Measurements from ENCODE around the gene THEM5. TPM values are rescaled to one million over a fixed set of nuclear protein-coding genes. Genes with fewer than 3 reads are reported as not detected.
"Not testable (repeated sequence)": the region's sequence is repeated elsewhere in the genome, so short reads cannot be mapped to it uniquely, and the experiment has no call there.

Gene THEM5
- total RNA-seq, 1 experiment from 2014 or later, result 0.75 TPM

DNA sequence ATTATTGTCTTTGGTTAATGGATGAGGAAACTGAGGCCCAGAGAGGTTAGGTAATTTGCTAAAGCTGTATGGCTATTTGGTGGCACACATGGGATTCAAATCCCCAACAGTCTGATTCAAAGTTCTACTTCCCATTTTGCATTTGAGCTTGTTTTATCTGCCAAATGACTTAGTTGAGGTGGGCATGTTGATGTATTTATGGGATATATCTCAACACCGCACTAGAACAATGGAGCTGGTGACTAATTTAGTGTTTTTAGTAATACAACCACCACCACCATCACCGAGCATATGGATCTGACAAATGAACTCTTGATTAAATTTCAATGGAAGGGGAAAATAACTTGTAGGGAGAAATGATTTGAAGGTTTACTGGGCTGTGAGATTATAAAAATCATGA, 29.0 kb upstream of the THEM5 start:
- Histone ChIP-seq H3K27me3 (no peaks in the 10 kb centered on the region), H3K4me1 (no peaks in the 10 kb centered on the region), H3K4me3 (no peak overlapping the region), H3K9me3 (replicated peaks) (no peaks in the 10 kb centered on the region), H3K27ac (no peak overlapping the region), H3K36me3 (peaks cover under 1% of the 10 kb centered on the region; the same call in 1 of the 2 replicates)
- DNase-seq, result no peak

DNA sequence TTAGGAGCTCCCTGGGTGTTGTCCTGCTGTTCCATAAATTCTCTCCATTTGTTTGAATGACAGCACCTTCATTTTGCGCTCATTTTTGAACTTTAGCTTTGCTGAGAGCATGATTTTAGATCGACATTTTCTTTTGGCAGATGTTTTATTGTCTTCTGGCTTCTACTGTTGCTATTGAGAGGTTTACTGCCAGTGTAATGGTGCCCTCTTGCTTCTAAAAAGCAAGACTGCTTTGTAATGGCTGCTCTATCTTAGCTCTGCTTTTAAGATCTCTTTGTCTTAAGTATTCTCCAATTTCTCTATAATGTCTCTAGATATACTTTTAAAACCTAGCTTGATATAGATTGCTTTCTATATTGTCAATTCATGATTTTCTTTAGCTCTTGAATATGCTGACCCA, 28.0 kb upstream of the THEM5 start:
- Histone ChIP-seq H3K27ac (no peak overlapping the region), H3K36me3 (no peaks in the 10 kb centered on the region)
- no peak for DNase-seq

DNA sequence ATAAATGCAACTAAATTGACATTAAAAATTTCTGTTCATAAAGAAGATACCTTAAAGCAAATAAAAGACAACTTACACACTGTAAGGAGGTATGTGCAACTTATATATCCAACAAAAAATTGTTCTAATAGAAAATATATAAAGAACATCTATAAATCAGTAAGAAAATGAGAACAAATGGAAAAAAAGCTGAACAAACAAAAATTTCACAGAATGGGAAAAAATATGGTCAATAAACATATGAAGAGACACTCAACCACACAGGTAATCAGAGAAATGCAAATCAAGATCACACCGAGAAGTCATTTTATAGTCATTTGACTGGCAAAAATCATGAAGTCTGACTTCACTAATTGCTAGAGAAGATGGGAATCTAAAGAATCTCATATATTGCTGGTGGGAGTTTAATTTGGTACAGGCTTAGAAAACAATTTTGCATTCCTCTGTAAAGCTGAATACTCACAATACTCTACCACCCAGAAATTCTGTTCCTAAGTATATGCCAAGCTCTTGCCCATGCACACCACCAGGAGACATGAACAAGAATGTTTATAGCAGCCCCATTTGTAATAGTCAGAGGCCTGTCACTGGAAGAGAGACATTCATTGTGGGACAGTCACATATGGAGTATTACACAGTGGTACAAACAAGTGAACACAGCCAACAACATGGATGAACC, 22.0 kb upstream of the THEM5 start:
- no peak for DNase-seq
- Histone ChIP-seq H3K27ac (no peak overlapping the region), H3K9me3 (replicated peaks) (no peaks in the 10 kb centered on the region), H3K27me3 (no peaks in the 10 kb centered on the region), H3K4me1 (peaks cover 7% of the 10 kb centered on the region), H3K4me3 (no peak overlapping the region), H3K36me3 (no peaks in the 10 kb centered on the region)

More for the DNA sequence above, 28.0 kb upstream of the THEM5 start:
- Histone ChIP-seq H3K27me3 (no peaks in the 10 kb centered on the region), H3K4me3 (no peak overlapping the region), H3K9me3 (replicated peaks) (no peaks in the 10 kb centered on the region), H3K4me1 (no peaks in the 10 kb centered on the region)

DNA sequence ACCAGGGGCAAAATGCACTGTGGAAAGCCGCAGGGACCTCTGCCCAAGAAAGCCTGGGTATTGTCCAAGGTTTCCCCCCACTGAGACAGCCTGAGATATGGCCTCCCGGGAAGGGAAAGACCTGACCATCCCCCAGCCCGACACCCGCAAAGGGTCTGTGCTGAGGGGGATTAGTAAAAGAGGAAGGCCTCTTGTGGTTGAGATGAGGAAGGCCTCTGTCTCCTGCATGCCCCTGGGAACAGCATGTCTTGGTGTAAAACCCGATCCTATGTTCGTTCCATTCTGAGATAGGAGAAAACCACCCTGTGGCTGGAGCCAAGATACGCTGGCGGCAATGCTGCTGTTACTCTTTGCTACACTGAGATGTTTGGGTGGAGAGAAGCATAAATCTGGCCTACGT, 19.3 kb upstream of the THEM5 start:
- H3K27ac ChIP-seq; H3K36me3 ChIP-seq; H3K4me3 ChIP-seq; H3K9me3 ChIP-seq (replicated peaks); DNase-seq; H3K27me3 ChIP-seq: not testable (repeated sequence)
- peaks cover 11% of the 10 kb centered on the region for H3K4me1 ChIP-seq

DNA sequence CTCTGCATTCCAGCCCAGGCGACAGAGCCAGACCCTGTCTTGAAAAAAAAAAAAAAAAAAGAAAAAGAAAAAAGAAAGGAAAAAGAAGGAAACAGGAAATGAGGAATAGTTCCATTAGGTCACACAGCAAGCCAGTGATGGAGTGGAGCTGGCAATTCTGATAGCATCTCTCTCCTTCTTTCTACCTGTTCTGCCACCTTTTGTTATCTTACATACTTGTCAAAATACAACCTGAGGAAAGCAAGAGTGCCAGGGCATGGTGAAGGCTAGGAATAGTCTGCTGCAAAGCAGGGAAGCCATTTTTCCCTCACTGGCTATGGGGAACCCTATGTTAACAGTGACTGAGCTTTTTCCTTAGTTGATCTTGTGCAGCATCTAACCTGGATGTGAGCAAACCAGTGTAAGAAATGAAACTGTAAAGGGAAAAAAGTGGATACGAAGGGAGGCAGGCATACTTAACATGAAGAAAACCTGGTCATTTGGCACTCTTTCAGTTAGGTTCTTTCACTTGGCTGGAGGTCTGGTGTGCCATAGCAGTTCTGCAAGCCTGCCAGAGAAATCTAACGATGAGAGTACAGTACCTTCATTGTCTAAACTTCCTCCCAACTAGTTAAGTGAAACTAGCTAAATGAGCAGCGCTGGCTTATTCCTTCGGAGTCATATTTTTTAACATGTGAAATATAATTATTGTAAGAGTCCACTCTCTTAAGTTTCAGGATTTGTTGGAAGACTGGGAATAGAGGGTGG, 17.9 kb upstream of the THEM5 start:
- H3K9me3 ChIP-seq (replicated peaks), result no peaks in the 10 kb centered on the region
- no peak overlapping the region for H3K4me3 ChIP-seq
- no peaks in the 10 kb centered on the region for H3K27me3 ChIP-seq
- no peaks in the 10 kb centered on the region for H3K36me3 ChIP-seq
- H3K4me1 ChIP-seq, result peaks cover 11% of the 10 kb centered on the region
- no peak overlapping the region for H3K27ac ChIP-seq
- DNase-seq, result no peak

DNA sequence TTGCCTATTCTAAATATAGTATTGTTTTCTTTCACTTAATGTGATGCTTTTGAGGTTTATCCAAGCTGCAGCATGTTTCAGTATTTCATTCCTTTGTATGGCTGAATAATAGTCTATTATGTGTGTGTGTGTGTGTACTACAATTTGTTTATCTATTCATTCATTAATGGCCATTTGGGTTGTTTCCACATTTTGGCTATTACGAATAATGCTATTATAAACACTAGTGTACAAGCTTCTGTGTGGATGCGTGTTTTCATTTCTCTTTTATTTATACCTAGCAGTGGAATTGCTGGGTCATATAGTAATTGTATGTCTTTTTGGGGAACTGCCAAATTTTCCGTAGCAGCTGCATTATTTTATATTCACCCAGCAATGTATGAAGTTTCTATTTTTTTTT, 15.0 kb upstream of the THEM5 start:
- H3K4me1 ChIP-seq, result 0 out of 2 replicates have a peak, but pooled peaks cover 4% of the 10 kb centered on the region
- no peaks in the 10 kb centered on the region for H3K9me3 ChIP-seq (replicated peaks)
- H3K27me3 ChIP-seq, result no peaks in the 10 kb centered on the region
- DNase-seq, result no peak
- no peak overlapping the region for H3K4me3 ChIP-seq
- H3K27ac ChIP-seq, result no peak overlapping the region
- no peaks in the 10 kb centered on the region for H3K36me3 ChIP-seq

DNA sequence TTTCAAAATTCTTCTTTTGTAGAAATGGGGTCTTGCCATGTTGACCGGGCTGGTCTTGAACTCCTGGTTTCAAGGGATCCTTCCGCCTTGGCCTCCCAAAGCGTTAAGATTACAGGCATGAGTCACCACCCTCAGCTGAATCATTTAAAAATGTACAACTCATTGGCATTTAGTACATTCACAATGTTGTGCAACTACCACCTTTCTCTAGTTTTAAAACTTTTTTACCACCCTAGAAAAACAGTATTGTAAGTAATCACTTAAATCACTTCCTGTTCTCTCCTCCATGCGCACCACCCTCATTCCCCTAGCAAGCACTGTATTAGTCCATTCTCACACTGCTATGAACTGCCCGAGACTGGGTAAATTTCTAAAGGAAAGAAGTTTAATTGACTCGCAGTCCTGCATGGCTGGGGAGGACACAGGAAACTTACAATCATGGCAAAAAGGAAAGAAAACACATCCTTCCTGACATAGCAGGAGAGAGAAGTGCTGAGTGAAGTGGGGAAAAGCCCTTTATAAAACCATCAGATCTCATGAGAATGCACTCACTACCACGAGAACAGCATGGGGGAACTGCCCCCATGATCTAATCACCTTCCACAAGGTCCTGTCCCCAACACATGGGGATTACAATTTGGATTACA, 14.4 kb upstream of the THEM5 start:
- Histone ChIP-seq H3K4me3 (no peak overlapping the region), H3K27me3 (no peaks in the 10 kb centered on the region), H3K4me1 (0 out of 2 replicates have a peak, but pooled peaks cover 4% of the 10 kb centered on the region), H3K27ac (no peak overlapping the region), H3K9me3 (replicated peaks) (no peaks in the 10 kb centered on the region), H3K36me3 (no peaks in the 10 kb centered on the region)
- DNase-seq, result no peak

DNA sequence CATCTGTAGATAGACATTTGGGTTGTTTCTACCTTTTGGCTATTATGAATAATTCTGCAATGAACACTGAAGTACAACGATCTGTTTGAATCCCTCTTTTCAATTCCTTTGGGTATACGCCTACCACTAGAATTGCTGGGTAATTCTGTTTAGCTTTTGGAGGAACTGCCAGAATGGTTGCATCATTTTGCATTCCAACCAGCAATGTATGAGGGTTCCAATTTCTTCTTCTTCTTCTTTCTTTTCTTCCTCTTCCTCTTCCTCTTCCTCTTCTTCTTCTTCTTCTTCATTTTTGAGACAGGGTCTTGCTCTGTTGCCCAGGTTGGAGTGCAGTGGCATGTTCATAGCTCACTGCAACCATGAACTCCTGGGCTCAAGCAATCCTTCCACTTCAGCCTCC, 13.8 kb upstream of the THEM5 start:
- Histone ChIP-seq H3K27me3 (no peaks in the 10 kb centered on the region), H3K27ac (no peak overlapping the region), H3K36me3 (no peaks in the 10 kb centered on the region), H3K4me1 (0 out of 2 replicates have a peak, but pooled peaks cover 4% of the 10 kb centered on the region), H3K9me3 (replicated peaks) (no peaks in the 10 kb centered on the region), H3K4me3 (no peak overlapping the region)
- no peak for DNase-seq

DNA sequence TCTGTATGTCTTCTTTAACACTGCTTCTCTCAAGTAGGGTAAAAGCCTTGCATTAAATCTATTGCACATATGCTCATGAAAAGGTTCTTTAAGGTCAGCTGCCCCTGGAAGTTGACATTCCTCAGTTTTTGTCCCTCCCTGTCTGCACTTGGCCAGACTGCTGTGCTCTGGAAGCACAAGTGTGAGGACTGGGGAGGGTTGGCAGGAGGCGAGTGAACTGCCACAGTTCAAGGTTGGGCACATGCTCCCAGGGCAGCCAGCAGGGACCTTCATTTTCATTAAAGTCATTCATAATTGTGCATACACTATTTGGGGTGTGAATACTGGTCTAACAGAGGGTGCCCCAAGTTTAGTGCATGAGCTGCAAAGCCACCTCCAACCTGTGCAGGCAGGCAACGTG, 10.9 kb upstream of the THEM5 start:
- no peaks in the 10 kb centered on the region for H3K27me3 ChIP-seq
- H3K36me3 ChIP-seq, result no peaks in the 10 kb centered on the region
- H3K9me3 ChIP-seq (replicated peaks), result no peaks in the 10 kb centered on the region
- H3K4me3 ChIP-seq, result no peak overlapping the region
- no peak for DNase-seq
- no peak overlapping the region for H3K27ac ChIP-seq
- 0 out of 2 replicates have a peak, but pooled peaks cover 4% of the 10 kb centered on the region for H3K4me1 ChIP-seq

DNA sequence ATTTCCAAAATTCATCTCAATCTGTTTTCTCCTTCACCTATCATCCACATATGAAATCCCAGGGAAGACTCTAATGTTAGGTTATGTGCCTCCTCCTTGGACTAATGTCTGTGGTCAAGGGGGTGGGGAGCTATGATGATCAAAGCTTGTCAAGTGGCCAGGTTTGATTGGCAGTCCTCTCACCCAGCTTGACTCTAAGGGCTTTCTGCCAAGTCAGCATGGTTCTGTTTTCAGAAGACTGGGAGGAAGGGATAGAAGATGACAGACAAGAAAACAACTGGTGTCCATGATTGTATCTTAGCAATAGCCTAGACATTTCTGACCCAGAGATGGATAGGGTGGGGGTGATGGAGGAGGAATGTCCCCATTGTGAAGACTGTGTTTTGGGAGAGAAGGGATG, 9.1 kb upstream of the THEM5 start:
- Histone ChIP-seq H3K27me3 (no peaks in the 10 kb centered on the region), H3K9me3 (replicated peaks) (no peaks in the 10 kb centered on the region), H3K27ac (no peak overlapping the region), H3K4me3 (no peak overlapping the region), H3K4me1 (no peaks in the 10 kb centered on the region), H3K36me3 (no peaks in the 10 kb centered on the region)
- DNase-seq, result no peak

DNA sequence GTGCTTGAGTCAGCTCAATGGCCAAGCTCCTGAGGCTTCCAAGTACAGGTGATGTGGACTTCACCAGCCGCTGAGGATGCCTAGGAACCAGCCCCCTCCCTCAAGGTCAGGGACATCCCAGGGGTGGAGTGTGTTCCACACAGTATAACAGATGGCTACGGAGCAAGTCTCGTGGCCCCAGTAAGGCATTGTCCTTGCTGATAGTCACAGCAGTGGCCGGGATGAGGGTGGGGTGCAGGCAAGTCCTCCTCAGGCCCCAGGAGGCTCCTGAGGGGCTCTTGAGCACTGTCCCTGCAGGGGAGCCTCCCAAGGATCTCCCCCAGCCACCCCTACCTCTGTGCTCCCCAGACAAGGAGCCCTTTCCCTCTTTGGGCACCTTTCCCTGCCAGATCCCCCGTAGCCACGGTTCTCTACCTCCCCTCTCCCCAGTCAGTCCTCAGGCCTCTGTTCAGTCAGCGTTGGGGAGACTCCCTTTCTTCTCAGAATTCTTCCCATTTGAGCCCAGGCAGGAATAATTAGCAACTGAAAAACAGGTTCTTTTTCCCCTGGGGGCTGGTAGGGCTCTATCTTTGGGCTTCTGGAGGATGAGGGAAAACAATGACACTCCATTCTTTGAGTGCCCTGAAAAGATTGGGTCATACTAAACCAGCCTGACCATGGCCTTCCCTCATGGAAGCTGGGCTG, 7.1 kb upstream of the THEM5 start:
- Histone ChIP-seq H3K4me3 (no peak overlapping the region), H3K27me3 (no peaks in the 10 kb centered on the region), H3K4me1 (no peaks in the 10 kb centered on the region), H3K9me3 (replicated peaks) (no peaks in the 10 kb centered on the region), H3K36me3 (no peaks in the 10 kb centered on the region), H3K27ac (no peak overlapping the region)
- no peak for DNase-seq

DNA sequence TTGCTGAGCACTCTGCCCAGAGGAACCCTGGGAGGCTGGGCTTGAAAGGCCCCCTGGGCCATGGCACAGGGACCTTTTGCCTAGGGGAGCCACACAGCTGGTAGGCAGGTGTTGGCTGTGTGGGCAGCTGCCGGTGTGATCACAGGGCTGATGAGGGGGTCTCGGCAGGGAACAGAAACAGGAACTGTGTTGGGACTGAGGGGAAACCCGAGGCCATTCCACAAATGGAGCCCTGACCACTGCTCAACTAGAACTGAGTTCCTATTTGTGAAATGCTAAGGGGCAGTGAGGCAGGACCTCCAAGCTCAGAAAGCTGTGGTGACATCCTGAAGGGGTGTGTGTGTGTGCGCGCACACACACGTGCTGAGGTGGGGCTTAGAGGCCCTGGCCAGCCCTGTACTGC, 6.4 kb upstream of the THEM5 start:
- no peaks in the 10 kb centered on the region for H3K36me3 ChIP-seq
- no peak for DNase-seq
- no peaks in the 10 kb centered on the region for H3K4me1 ChIP-seq
- no peak overlapping the region for H3K27ac ChIP-seq
- no peaks in the 10 kb centered on the region for H3K27me3 ChIP-seq
- no peak overlapping the region for H3K4me3 ChIP-seq
- H3K9me3 ChIP-seq (replicated peaks), result no peaks in the 10 kb centered on the region

DNA sequence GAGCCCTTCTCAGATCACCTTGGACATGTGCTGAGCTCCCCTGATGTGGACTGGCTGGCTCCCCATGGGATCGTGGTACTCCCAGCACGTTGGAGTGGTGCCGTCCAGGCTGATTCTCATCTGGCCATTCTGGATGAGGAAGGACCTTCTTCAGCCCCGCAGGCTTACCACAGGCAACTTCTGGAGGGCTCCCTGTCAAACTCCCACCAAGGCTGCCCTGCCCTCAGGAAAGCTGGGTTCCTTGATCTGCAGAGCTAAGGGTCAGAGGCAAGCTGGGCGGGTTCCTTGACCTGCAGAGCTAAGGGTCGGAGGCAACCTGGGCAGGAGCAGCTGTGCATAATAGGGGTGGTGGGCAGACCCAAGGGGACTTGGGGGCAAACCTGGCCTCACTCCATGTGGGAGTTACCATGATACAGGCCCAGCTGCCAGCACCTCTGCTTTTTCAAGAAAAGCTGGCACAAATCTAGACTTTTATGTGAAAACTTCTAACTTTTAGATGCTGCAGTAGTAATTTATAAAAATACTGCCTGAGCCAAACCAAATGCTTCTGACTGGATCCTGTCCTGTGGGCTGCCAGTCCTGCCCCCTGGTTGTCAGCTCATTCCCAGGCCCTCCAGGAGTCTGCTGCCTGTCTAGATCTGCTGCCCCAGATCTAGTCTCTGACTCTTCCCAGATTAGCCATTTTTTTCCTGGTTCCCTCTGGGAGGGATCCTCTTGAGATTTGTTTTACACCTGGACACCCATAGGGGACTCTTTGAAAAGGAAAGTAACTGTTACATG, 5.6 kb upstream of the THEM5 start:
- Histone ChIP-seq H3K27me3 (no peaks in the 10 kb centered on the region), H3K9me3 (replicated peaks) (no peaks in the 10 kb centered on the region), H3K4me3 (no peak overlapping the region)

DNA sequence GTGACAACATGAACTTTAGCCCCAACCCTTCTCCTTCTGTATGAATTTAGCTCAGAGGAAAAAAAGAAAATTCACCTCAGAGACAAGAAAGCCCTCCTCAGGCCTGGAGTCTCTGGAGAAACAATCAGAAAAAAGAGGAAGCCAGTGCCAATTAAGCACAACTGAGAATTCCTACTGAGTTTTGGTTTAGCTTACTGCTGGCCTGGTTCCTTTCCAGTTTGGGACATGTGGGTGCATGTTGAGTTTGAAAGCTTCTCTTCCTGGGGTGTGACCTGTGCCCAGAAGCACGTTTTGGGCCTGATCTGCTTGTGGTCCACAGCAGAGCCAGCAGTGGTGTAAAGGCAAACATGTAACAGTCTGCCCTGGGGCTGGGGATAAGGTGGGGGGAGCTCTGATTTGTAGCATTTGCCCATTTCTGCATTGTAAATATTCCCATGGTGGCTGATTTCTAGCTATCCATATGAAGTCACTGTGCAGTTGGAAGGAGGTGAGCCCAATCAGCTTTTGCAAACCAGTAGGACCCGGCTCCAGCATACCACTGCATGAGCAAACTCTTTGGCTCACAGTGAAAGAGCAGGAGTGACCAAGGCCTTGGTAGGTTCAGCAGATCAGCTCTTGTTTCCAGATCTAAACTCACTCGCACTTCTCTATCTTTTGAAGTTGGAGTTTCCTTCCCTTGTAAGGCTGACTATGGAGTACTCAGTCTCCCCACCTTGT, 4.7 kb upstream of the THEM5 start:
- no peaks in the 10 kb centered on the region for H3K9me3 ChIP-seq (replicated peaks)
- H3K4me1 ChIP-seq, result no peaks in the 10 kb centered on the region
- DNase-seq, result no peak
- H3K27me3 ChIP-seq, result no peaks in the 10 kb centered on the region
- H3K27ac ChIP-seq, result no peak overlapping the region
- no peaks in the 10 kb centered on the region for H3K36me3 ChIP-seq
- H3K4me3 ChIP-seq, result no peak overlapping the region

More for the DNA sequence above, 5.6 kb upstream of the THEM5 start:
- no peak for DNase-seq
- no peaks in the 10 kb centered on the region for H3K4me1 ChIP-seq
- H3K36me3 ChIP-seq, result no peaks in the 10 kb centered on the region
- no peak overlapping the region for H3K27ac ChIP-seq

All from SJCRH30 (cell line).